ENCODE measurements around the gene HLA-DPA1. TPM values are rescaled to one million over a fixed set of nuclear protein-coding genes. Genes with fewer than 3 reads are reported as not detected.

The HLA-DPA1 gene
- total and polyA plus RNA-seq, 10 of the 15 experiments (the other 5 are each of a cell fraction or from before 2014, with no cell fraction given), result 508 to 1,640 (median 829) TPM

- in situ Hi-C loops (cut with MboI) (no loop called here), intact Hi-C loops (cut with micrococcal nuclease; ENCODE audit: unreplicated experiment) (no loop called here)
- FAIRE-seq, result no peak
- WGBS (ENCODE audit: insufficient coverage, insufficient replicate concordance, low lambda C conversion rate, missing lambda C conversion rate), result 100% methylated on average over 1 of the region's 1 CpG
- BruUV-seq (replicated peaks), result no TSS peak
- H3K4me2 ChIP-seq (ENCODE audit: control insufficient read depth, insufficient read depth), result no peak overlapping the region
- CTCF ChIA-PET, result no interaction called here
- no peak overlapping the region for H3K9ac ChIP-seq (ENCODE audit: control insufficient read depth, insufficient read depth, low read length)
- SMC1A ChIA-PET (ENCODE audit: uncharacterized antibody, unreplicated experiment), result no interaction called here
- RAD21 ChIA-PET (ENCODE audit: unreplicated experiment), result no interaction called here
- H3K36me3 ChIP-seq (ENCODE audit: control insufficient read depth in 2 of 2, insufficient read depth in 2 of 2, low read length in 1 of 2), result no peaks in the 10 kb centered on the region
- H3K4me1 ChIP-seq (ENCODE audit: control insufficient read depth, insufficient read depth, low read length), result peaks cover 4% of the 10 kb centered on the region
- no peak overlapping the region for H2AFZ ChIP-seq (ENCODE audit: control insufficient read depth, low read depth, low read length)
- H4K20me1 ChIP-seq (ENCODE audit: control insufficient read depth, insufficient read depth), result no peaks in the 10 kb centered on the region
- no peak for ATAC-seq
- TF ChIP-seq ZSCAN29 (IDR thresholded peaks at IDR 0.05) (no peak), JUNB (IDR thresholded peaks at IDR 0.05) (no peak), STAT3 (IDR thresholded peaks at IDR 0.05; ENCODE audit: low read depth, low read length) (no peak), GABPA (IDR thresholded peaks at IDR 0.05; ENCODE audit: low read depth) (peak; percentile 45; the same call in 1 of the 2 replicates), NRF1 (conservative IDR thresholded peaks at IDR 0.05; ENCODE audit: low read depth, low read length) (no peak), YY1 (IDR thresholded peaks at IDR 0.05; ENCODE audit: low read depth, low read length) (0 out of 2 replicates have a peak, but pooled peaks have one; percentile 38), SPI1 (IDR thresholded peaks at IDR 0.05; ENCODE audit: borderline replicate concordance, insufficient read depth, low read depth, low read length) (peak; percentile 75; the same call in 1 of the 2 replicates), IRF4 (IDR thresholded peaks at IDR 0.05; ENCODE audit: low read depth, low read length) (no peak), CBX5 (IDR thresholded peaks at IDR 0.05; ENCODE audit: low read depth) (no peak), CREM (IDR thresholded peaks at IDR 0.05; ENCODE audit: low read depth) (no peak), SMC3 (IDR thresholded peaks at IDR 0.05; ENCODE audit: borderline replicate concordance, low read length) (no peak), RAD21 (IDR thresholded peaks at IDR 0.05; ENCODE audit: insufficient read depth, low read depth, low read length) (no peak), MYC (IDR thresholded peaks at IDR 0.05; ENCODE audit: insufficient read depth, insufficient read length, insufficient replicate concordance, low read length, severe bottlenecking) (no peak), RCOR1 (conservative IDR thresholded peaks at IDR 0.05; ENCODE audit: low read depth, low read length) (no peak), HDGF (IDR thresholded peaks at IDR 0.05) (no peak), USF1 (IDR thresholded peaks at IDR 0.05; ENCODE audit: borderline replicate concordance, extremely low read length, insufficient read depth, low read depth, low read length) (no peak), RAD51 (IDR thresholded peaks at IDR 0.05) (no peak), CREB1 (IDR thresholded peaks at IDR 0.05; ENCODE audit: low read depth) (no peak), POLR2AphosphoS5 (IDR thresholded peaks at IDR 0.05; ENCODE audit: low read length) (no peak)
- TF ChIP-seq, protein P1, sequence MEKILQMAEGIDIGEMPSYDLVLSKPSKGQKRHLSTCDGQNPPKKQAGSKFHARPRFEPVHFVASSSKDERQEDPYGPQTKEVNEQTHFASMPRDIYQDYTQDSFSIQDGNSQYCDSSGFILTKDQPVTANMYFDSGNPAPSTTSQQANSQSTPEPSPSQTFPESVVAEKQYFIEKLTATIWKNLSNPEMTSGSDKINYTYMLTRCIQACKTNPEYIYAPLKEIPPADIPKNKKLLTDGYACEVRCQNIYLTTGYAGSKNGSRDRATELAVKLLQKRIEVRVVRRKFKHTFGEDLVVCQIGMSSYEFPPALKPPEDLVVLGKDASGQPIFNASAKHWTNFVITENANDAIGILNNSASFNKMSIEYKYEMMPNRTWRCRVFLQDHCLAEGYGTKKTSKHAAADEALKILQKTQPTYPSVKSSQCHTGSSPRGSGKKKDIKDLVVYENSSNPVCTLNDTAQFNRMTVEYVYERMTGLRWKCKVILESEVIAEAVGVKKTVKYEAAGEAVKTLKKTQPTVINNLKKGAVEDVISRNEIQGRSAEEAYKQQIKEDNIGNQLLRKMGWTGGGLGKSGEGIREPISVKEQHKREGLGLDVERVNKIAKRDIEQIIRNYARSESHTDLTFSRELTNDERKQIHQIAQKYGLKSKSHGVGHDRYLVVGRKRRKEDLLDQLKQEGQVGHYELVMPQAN (conservative IDR thresholded peaks at IDR 0.05), result no peak
- TF ChIP-seq, protein P2, sequence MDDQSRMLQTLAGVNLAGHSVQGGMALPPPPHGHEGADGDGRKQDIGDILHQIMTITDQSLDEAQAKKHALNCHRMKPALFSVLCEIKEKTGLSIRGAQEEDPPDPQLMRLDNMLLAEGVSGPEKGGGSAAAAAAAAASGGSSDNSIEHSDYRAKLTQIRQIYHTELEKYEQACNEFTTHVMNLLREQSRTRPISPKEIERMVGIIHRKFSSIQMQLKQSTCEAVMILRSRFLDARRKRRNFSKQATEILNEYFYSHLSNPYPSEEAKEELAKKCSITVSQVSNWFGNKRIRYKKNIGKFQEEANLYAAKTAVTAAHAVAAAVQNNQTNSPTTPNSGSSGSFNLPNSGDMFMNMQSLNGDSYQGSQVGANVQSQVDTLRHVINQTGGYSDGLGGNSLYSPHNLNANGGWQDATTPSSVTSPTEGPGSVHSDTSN (IDR thresholded peaks at IDR 0.05; ENCODE audit: insufficient replicate concordance, low read depth, low read length), result no peak
- H3K27me3 ChIP-seq (replicated peaks in 1 of 2; ENCODE audit: control insufficient read depth in 2 of 2, insufficient read depth in 2 of 2, low read length in 1 of 2), result no peaks in the 10 kb centered on the region; a peak in 1 of 4 replicates
- POLR2A ChIA-PET, result no interaction called here
- H3K4me3 ChIP-seq, result no peak overlapping the region
- H3K79me2 ChIP-seq (ENCODE audit: control insufficient read depth, insufficient read depth, low read length), result no peaks in the 10 kb centered on the region
- no peak overlapping the region for H3K27ac ChIP-seq (ENCODE audit: control insufficient read depth, insufficient read depth)
- H3K9me3 ChIP-seq (replicated peaks; ENCODE audit: control insufficient read depth, insufficient read depth, low read length), result peaks cover 4% of the 10 kb centered on the region; the same call in 2 of the 3 replicates
- no peak for DNase-seq (ENCODE audit: low read depth, low spot score)
Observed at GRCh38 chr6:33104887-33105286, 31.4 kb upstream of the HLA-DPA1 start.

All from GM12878 (cell line).